ENCODE results near the gene MUC6.

MUC6 gene

GRCh38 chr11:1073261-1073724 lies 36.8 kb upstream of the MUC6 start:
- H3K4me3 Mint-ChIP-seq, result no peak overlapping the region
- H3K4me1 Mint-ChIP-seq, result peaks cover 24% of the 10 kb centered on the region
- no peaks in the 10 kb centered on the region for H3K9me3 Mint-ChIP-seq
- H3K36me3 Mint-ChIP-seq (ENCODE audit: low read depth), result no peaks in the 10 kb centered on the region
- peaks cover 15% of the 10 kb centered on the region for H3K27me3 Mint-ChIP-seq (ENCODE audit: low read depth, poor library complexity)
- no peak overlapping the region for H3K27ac Mint-ChIP-seq
- TF ChIP-seq, protein P1, sequence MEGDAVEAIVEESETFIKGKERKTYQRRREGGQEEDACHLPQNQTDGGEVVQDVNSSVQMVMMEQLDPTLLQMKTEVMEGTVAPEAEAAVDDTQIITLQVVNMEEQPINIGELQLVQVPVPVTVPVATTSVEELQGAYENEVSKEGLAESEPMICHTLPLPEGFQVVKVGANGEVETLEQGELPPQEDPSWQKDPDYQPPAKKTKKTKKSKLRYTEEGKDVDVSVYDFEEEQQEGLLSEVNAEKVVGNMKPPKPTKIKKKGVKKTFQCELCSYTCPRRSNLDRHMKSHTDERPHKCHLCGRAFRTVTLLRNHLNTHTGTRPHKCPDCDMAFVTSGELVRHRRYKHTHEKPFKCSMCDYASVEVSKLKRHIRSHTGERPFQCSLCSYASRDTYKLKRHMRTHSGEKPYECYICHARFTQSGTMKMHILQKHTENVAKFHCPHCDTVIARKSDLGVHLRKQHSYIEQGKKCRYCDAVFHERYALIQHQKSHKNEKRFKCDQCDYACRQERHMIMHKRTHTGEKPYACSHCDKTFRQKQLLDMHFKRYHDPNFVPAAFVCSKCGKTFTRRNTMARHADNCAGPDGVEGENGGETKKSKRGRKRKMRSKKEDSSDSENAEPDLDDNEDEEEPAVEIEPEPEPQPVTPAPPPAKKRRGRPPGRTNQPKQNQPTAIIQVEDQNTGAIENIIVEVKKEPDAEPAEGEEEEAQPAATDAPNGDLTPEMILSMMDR (IDR thresholded peaks at IDR 0.05), result no peak
- no peak for DNase-seq

DNA sequence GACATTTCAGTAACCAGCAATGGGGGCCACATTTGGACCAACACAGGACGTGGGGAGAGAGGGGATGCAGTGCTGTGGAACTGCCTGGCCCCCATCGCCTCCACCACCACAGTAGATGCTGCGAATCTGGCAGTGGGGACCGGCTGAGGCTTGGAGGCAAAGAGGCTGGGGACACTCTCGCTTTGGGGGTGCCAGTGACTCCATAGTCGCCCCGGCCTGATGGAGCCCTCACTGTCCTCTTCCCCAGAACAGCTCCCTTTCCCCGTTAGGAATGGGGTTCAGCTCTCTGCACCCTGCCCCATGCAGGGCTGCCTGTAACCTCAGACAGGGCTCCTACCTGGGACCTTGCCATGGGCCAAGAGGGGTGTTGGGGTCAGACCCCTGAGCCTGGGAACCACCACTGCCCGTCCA lies 36.3 kb upstream of the MUC6 start:
- Mint-ChIP-seq H3K27me3 (ENCODE audit: low read depth, poor library complexity) (peaks cover 18% of the 10 kb centered on the region), H3K27ac (no peak overlapping the region), H3K9me3 (no peaks in the 10 kb centered on the region), H3K4me3 (no peak overlapping the region), H3K4me1 (peaks cover 24% of the 10 kb centered on the region), H3K36me3 (ENCODE audit: low read depth) (no peaks in the 10 kb centered on the region)
- TF ChIP-seq, protein P1 (IDR thresholded peaks at IDR 0.05), result no peak
- no peak for DNase-seq

GRCh38 chr11:1072116-1072820 lies 35.8 kb upstream of the MUC6 start:
- Mint-ChIP-seq H3K4me1 (peaks cover 24% of the 10 kb centered on the region), H3K27me3 (ENCODE audit: low read depth, poor library complexity) (peaks cover 24% of the 10 kb centered on the region), H3K4me3 (no peak overlapping the region), H3K36me3 (ENCODE audit: low read depth) (no peaks in the 10 kb centered on the region), H3K27ac (no peak overlapping the region), H3K9me3 (no peaks in the 10 kb centered on the region)
- no peak for DNase-seq
- TF ChIP-seq, protein P1 (IDR thresholded peaks at IDR 0.05), result no peak

DNA sequence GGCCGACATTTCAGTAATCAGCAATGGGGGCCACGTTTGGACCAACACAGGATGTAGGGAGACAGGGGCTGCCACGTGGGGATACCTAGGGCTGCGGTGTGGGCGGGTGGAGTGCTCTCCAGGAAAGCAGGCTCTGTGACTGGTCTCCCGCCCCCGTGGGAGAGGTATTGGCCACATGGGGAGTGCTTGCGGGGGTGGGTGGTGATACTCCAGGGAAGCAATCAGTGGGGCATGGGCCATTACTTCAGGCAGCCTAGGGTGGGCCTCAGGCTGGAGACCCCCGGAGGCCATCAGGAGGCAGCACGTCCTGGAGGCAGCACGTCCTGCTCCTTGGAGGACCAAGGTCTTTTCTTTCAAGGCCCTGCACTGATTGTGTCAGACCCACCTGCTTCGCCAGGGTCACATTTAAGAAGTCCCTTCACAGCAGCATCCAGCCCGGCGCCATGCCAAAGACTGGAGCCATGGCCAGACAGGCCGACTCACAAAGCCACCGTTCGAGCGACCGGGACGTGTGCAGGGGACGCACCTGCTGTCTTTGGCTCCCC lies 35.1 kb upstream of the MUC6 start:
- H3K9me3 Mint-ChIP-seq, result no peaks in the 10 kb centered on the region
- H3K4me1 Mint-ChIP-seq, result peaks cover 24% of the 10 kb centered on the region
- H3K27me3 Mint-ChIP-seq (ENCODE audit: low read depth, poor library complexity), result peaks cover 28% of the 10 kb centered on the region
- no peaks in the 10 kb centered on the region for H3K36me3 Mint-ChIP-seq (ENCODE audit: low read depth)
- no peak for DNase-seq
- no peak overlapping the region for H3K4me3 Mint-ChIP-seq
- H3K27ac Mint-ChIP-seq, result no peak overlapping the region
- TF ChIP-seq, protein P1 (IDR thresholded peaks at IDR 0.05), result no peak

- Mint-ChIP-seq H3K36me3 (ENCODE audit: low read depth) (no peaks in the 10 kb centered on the region), H3K4me3 (no peak overlapping the region), H3K27ac (no peak overlapping the region), H3K27me3 (ENCODE audit: low read depth, poor library complexity) (peaks cover 36% of the 10 kb centered on the region), H3K9me3 (peaks cover 4% of the 10 kb centered on the region), H3K4me1 (peaks cover 24% of the 10 kb centered on the region)
- no peak for DNase-seq
- TF ChIP-seq, protein P1 (IDR thresholded peaks at IDR 0.05), result no peak
Measured at GRCh38 chr11:1070594-1071462, 34.3 kb upstream of the MUC6 start.
